SH-SY5Y (cell line): ENCODE data around the gene ZNF90.

Experiments
- GATA2 ChIP-seq: IDR thresholded peaks from 2 replicates; pipeline ENCODE4 v1.6.1; 2011; ENCODE audit warnings: mild to moderate bottlenecking, low read depth, low read length
- GATA3 ChIP-seq: IDR thresholded peaks from 2 replicates; pipeline ENCODE4 v1.6.1; 2011; ENCODE audit warnings: low read depth, mild to moderate bottlenecking, low read length, moderate library complexity

DNA sequence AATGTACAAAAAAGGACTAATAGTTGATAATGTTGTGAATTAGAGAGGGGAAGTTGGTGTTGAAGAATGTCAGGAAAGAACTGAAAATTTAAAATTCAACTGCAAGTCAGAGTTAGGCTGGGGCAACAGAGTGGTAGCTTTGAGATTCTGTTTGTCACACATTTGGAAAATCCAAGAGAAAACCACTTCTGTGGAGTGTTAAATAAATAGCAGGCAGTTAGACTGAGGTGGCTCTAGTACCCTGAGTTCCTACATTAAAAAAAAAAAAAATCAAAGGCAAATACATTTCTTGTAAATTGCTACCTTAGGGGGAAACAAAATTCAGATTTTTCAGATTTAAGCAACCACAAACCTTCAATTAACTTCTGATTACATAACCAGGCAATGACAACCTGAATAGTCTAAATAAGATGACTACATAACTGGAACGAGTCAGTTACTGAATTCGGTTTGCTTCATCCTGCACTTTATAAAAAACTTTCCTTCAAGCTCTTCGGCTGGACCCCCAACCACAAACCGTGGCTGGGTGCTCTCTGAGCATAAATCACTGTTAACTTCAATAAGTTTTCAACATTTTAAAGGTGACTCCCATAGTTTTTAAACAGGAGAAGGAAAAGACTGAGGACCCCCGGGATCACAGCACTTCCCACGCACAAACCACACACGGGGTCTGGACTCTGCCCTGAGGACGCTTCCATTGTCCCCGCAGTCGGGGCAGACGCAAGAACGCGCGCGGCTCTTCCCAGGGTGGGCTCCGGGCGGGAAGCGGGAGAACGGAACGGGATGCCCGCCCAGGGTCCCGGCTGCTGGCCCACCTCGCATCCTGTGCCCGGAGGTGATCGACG, 39.2 kb upstream of the ZNF90 start:
- TF ChIP-seq GATA2 (no peak), GATA3 (no peak)
